SU-DHL-6 (cell line): ENCODE measurements around the gene HAAO.

Source experiments
- CTCF ChIP-seq: fragments of 200-600 bp; sonication (generic); IDR thresholded peaks from one replicate; pipeline ENCODE4 v1.5.1; 2017; ENCODE audit warnings: antibody characterized with exemption, mild to moderate bottlenecking, low read length, moderate library complexity; ENCODE audit not compliant: insufficient read depth, poor library complexity, severe bottlenecking
- EZH2phosphoT487 ChIP-seq: fragments of 200-600 bp; sonication (generic), shearing (Covaris generic); conservative IDR thresholded peaks from 2 replicates; pipeline ENCODE4 v1.6.1; 2018; ENCODE audit warnings: mild to moderate bottlenecking, antibody characterized with exemption, low read length, moderate library complexity, mixed read lengths

- TF ChIP-seq CTCF (no peak), EZH2phosphoT487 (no peak)
Observed at GRCh38 chr2:42767899-42768705, 24.3 kb downstream of the HAAO start.
